Right cardiac atrium (tissue), 5 donors: Measurements from ENCODE around the gene PYCR2. TPM values are rescaled to one million over a fixed set of nuclear protein-coding genes. Genes with fewer than 3 reads are reported as not detected.
"Not testable (repeated sequence)": the region's sequence is repeated elsewhere in the genome, so short reads cannot be mapped to it uniquely, and the experiment has no call there.

Experiments
- ATAC-seq, 2 donors: fragments of 200-7000 bp; cut with Tn5 transposase; one replicate each; pipeline versions ENCODE4 v1.8.0 to v1.9.1; 2020; ENCODE audit warnings: moderate library complexity in 2 of 2, mild to moderate bottlenecking in 1 of 2
- DNase-seq, 3 donors: peaks; one replicate each; pipeline ENCODE4 v3.0.0-alpha.2; 2020
- H3K27ac ChIP-seq: one replicate; pipeline ENCODE4 v1.5.1; 2013; ENCODE audit warnings: mild to moderate bottlenecking, low read length, control low read depth, moderate library complexity
- H3K27me3 ChIP-seq: one replicate; pipeline ENCODE4 v1.6.1; 2013; ENCODE audit not compliant: control insufficient read depth, insufficient read depth
- H3K4me1 ChIP-seq: one replicate; pipeline ENCODE4 v1.6.1; 2013; ENCODE audit warnings: low read length; ENCODE audit not compliant: control insufficient read depth, insufficient read depth
- H3K4me3 ChIP-seq: one replicate; pipeline ENCODE4 v1.5.1; 2013; ENCODE audit warnings: low read length, control low read depth
- H3K9me3 ChIP-seq: one replicate; pipeline ENCODE4 v1.6.1; 2013; ENCODE audit warnings: low read length; ENCODE audit not compliant: control insufficient read depth
- WGBS: extraction: QIAGEN DNeasy Blood & Tissue Kit; methylation state at CpG from one replicate; pipeline ENCODE4 v1.1.7; 2013; 5-methylcytosine and 5-hydroxymethylcytosine counted together
- intact Hi-C, 4 donors: fragments of 100-400 bp; cut with DNase I; formaldehyde crosslinking; loops; one replicate each; pipeline versions ENCODE4 v1.11.0 to v1.14.0; 2022 to 2023
- polyA plus RNA-seq: library from polyadenylated mRNA; stranded (reverse); fragments of 200-250 nt; gene quantifications from one replicate; pipeline ENCODE4 v1.2.3, GENCODE V29; 2013
- total RNA-seq, 4 donors: library from RNA; stranded (reverse); fragmentation: NEBNext Ultra II Directional; extraction: Animal tissue kit (Norgen Biotek cat#: 25700); gene quantifications; one replicate each; pipeline ENCODE4 v1.2.1, GENCODE V29; 2021
- donor health status: healthy with polysubstance abuse.
- donor health status: DM: no; HTN: yes; CAD: no.
- donor health status: DM: no; HTN: no; CAD: no.
- donor health status: DM: no; HTN: yes; CAD: no; lungs with severe emphysema.
- donor health status: DM: yes; HTN: yes; CAD: no.

Gene PYCR2
- total and polyA plus RNA-seq, 5 donors, result 57.4 to 76.9 (median 64.2) TPM

DNA sequence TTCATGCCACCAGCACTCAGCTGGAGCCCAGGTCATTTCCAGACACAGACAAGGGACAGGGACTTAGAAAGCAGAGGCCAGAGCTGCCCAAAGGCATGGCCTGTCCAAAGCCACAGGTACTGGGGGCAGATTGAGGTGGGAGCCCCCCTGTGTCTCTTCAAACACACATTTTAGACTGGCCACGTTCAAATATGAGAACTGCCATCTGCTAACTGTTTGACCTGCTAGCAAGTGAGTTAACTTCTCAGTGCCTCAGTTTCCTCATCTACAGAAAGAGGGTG, 17.8 kb upstream of the PYCR2 start:
- 33% methylated on average over 1 of the region's 1 CpG for WGBS
- no peaks in the 10 kb centered on the region for H3K27me3 ChIP-seq
- ATAC-seq, result no peak
- peaks cover 2% of the 10 kb centered on the region for H3K4me1 ChIP-seq
- H3K4me3 ChIP-seq, result no peak overlapping the region
- intact Hi-C loops, result no loop called here
- H3K27ac ChIP-seq, result no peak overlapping the region
- DNase-seq, result no peak
- no peaks in the 10 kb centered on the region for H3K9me3 ChIP-seq

DNA sequence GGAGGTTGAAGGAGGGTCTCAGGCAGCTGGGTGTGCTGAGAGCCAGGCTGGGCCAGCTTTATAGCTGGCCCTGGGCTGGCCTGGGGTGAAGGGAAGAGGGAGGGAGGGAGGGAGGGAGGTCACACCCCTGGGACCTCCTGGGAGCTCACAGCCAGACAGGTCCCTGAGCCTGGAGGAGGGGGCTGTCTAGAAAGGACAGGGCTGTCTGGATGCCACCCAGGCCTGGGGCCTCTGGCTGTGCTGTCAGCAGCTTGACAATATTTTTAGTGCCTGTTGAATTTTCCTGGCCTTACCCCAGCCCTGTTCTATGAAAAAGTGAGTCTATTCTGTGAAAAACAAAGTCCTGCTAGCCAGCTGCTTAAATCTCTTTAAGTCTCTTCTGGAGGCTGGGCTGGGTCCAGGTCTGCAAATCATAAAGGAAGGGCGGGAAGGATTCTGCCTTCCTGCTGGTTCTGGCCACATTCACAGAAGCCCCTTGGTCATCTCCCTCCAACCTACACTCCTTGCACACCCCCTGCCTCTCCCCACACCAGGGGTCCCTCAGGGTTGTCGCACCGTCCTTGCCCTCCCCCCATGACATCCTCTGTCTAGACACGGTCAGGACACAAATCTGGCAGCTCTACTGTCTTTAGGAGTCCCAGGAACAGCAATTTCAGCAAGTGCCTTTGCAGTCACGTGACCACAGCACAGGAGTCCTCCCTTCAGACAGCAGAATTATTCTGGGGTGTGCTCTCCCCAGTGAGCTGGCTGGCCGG, 17.3 kb upstream of the PYCR2 start, which contains the start of gene LEFTY2:
TSS of gene LEFTY2 (minus strand) at position 34 of the 755 bp plus-strand sequence. CDS start 80 bp downstream, outside the sequence.
- intact Hi-C loops, result no loop called here
- H3K4me3 ChIP-seq, result no peak within 1 kb of the TSS
- H3K4me1 ChIP-seq, result peaks cover 2% of the 10 kb centered on the region
- DNase-seq (peak in 2 of 3 donors; percentile 79), ATAC-seq (peak; percentile 40 to 47)
- no peak within 1 kb of the TSS for H3K27ac ChIP-seq
- WGBS, result 26% methylated on average over 6 of the region's 6 CpGs
- no peaks in the 10 kb centered on the region for H3K9me3 ChIP-seq
- H3K27me3 ChIP-seq, result no peaks in the 10 kb centered on the region

DNA sequence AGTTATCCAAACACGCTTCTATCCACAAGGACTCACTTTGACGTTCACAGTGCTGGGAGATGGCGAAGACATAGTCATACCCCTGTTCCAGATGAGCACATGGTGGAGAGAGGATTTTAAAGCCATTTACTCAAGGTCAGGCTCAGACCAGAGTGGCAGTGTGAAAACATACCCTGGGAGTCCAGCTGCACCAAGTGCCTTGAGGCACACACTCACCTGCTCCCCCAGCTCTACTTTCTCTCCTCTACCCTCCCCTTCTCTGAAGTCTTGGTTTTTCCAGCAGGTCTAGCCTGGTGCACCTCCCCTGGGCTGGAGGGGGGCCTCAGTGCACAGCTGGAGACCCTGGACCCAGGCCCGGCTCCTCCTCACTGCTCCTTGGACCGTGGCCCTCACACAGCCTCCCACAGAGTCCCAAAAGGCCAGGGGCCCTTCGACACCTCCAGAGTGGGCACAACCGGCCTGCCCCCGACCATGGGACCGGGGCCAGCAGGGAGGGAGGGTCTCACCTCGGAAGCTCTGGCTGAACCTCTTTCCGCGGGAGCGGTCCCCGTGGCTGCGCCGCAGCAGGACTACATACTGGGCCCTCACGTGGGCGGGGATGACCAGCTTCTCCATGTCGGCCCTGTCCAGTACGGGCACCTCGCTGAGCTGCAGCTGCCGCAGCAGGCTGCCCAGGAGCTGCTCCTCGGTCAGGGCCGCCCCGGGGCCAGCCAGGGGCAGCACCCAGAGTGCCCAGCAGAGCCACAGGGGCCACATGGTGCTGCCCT, 16.5 kb upstream of the PYCR2 start:
- no peak overlapping the region for H3K4me3 ChIP-seq
- H3K9me3 ChIP-seq, result no peaks in the 10 kb centered on the region
- ATAC-seq, result peak; percentile 40 to 46
- DNase-seq, result peak in 2 of 3 donors; percentile 67 to 70
- no peak overlapping the region for H3K27ac ChIP-seq
- H3K4me1 ChIP-seq, result peaks cover 2% of the 10 kb centered on the region
- no peaks in the 10 kb centered on the region for H3K27me3 ChIP-seq
- intact Hi-C loops, result no loop called here
- 50% methylated on average over 25 of the region's 25 CpGs for WGBS

DNA sequence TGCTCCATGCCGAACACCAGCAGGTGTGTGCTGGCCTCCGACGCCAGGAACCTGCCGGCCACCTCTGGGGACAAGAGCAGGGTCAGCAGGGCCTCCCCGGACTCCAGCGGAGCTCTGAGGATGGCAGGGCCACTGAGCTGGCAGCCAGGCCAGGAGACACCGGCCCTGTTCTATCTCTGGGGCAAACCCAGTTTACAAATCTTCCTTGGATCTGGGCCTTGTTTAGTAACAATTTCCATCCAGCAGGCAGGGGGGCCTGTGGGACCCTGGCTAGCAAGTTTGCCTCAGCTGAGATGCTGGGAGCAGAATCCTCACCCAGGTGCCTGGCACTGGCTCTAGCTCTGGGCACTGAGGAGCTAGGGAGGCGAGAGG, 15.9 kb upstream of the PYCR2 start:
- H3K4me3 ChIP-seq, H3K27ac ChIP-seq, intact Hi-C loops, H3K4me1 ChIP-seq, ATAC-seq, H3K9me3 ChIP-seq, DNase-seq, H3K27me3 ChIP-seq: not testable (repeated sequence)
- WGBS, result 83% methylated on average over 8 of the region's 8 CpGs

DNA sequence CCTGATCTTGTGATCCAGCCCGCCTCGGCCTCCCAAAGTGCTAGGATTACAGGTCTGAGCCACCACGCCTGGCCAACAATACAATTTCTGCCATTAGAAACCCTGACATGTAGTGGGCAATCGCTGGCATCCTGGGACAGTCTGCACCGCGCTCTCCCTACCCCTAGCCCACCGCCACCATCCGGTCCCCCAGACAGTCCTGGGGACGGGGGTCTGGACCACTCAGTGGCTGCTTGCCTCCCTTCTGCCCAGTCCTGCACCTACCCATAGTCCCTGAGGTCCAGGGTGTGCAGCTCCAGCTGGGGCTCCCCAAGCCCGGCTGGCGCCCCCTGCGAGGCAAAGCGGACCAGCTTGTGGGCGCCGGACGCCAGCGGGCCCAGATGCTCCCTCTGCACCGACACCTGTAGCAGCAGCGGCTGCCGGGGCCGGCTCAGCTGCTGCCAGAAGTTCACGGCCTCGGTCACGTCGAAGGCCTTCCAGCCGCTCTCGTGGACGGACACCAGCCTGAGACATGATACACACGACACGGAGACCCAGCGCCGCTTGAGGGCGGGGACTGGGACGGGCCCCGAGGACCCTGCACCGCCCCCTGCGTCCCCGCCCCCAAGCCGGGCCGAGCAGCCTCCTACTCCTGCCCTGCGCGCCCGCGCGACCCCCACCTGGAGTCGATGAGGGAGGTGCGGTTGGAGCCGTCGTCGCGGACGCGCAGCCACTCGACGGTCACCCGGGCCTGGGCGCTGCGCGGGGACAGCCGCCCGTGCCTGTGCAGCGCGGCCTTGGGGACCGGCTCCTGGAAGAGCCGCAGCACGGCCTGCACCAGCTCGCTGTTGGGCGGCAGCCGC, 15.3 kb upstream of the PYCR2 start:
- ATAC-seq (peak; percentile 13 to 57), DNase-seq (peak in 1 of 3 donors; percentile 62)
- H3K9me3 ChIP-seq, H3K27me3 ChIP-seq, H3K27ac ChIP-seq, H3K4me1 ChIP-seq, intact Hi-C loops, H3K4me3 ChIP-seq: not testable (repeated sequence)
- 49% methylated on average over 59 of the region's 69 CpGs for WGBS

DNA sequence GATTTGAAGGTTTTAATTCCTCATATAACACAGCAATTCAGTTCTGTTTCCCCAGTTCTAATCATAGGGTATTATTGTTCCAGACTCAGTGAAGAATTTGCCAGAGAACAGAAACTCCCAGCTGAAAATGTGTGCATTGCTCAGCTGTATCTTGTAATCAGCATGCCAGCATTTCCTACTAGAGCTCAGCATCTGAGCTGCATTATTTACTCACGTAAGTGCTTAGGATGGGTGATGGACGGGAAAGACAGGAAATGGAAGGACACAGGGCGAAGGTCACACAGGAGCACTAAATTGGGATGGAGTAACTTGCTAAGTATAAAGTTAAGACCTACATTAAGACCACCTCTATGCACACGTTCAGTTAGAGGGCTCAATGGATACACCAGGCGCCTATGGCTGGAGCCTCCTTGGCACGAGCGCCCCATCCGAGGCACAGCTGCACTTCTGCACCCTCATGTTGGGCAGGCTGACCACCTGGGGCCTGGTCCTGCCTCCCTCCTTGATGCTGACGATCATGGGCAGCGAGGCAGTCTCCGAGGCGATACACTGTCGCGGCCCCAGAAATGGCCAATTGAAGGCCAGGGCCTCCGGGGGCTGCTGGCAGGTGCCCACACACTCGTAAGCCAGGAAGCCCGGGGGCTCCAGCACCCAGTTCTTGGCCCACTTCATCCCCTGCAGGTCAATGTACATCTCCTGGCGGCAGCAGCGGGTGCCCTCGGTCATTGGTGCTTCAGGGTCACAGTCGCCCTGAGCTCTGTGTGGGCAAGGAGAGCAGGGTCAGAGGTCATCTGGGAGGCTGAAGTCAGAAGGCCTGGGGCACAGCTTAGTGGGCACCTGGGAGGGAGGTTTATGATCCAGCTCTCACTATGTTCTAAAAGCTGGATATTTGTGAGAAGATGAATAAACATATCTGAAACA, 13.3 kb upstream of the PYCR2 start:
- Histone ChIP-seq H3K27ac (no peak overlapping the region), H3K4me3 (no peak overlapping the region), H3K4me1 (peaks cover 2% of the 10 kb centered on the region), H3K27me3 (no peaks in the 10 kb centered on the region), H3K9me3 (no peaks in the 10 kb centered on the region)
- no peak for DNase-seq
- intact Hi-C loops, result no loop called here
- ATAC-seq, result no peak
- WGBS, result 92% methylated on average over 21 of the region's 21 CpGs

DNA sequence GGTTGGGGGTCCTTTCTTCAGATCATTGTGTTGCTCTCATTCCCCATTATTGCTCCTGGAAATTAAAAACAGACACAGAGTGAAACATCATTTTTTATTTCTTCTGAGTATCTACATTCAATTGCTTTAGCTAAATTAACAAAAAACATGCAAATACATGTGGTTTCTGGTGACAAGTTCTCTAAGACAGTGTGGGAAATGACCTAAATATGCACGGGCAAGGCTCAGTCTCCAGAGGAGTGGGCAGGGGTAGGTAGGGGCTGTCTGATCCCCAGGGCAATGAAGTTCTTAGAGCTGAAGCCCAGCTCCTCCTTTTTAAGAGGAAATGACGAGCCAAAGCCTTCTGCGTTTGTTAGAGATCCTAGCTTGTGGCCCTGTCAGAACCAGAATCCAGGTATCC, 12.5 kb upstream of the PYCR2 start:
- Histone ChIP-seq H3K4me3 (no peak overlapping the region), H3K27ac (no peak overlapping the region), H3K27me3 (no peaks in the 10 kb centered on the region), H3K4me1 (peaks cover under 1% of the 10 kb centered on the region), H3K9me3 (no peaks in the 10 kb centered on the region)
- ATAC-seq (no peak), DNase-seq (no peak)
- 60% methylated on average over 3 of the region's 3 CpGs for WGBS
- intact Hi-C loops, result no loop called here

DNA sequence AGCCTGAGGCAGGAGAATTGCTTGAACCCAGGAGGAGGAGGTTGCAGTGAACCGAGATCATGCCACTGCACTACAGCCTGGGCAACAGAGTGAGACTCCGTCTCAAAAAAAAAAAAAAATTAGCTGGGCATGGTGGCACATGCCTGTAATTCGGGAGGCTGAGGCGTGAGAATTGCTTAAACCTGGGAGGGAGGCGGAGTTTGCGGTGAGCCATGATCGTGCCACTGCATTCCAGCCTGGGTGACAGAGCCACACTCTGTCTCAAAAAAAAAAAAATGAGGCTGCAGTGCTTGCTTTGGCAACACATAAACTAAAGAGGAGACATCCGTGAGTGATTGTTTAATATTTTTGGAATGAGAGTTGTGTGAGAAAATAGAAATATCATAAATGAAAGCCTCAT, 12.0 kb upstream of the PYCR2 start:
- H3K27me3 ChIP-seq, H3K9me3 ChIP-seq, H3K4me3 ChIP-seq, intact Hi-C loops, DNase-seq, H3K4me1 ChIP-seq, ATAC-seq, H3K27ac ChIP-seq: not testable (repeated sequence)
- WGBS, result 82% methylated on average over 8 of the region's 8 CpGs

DNA sequence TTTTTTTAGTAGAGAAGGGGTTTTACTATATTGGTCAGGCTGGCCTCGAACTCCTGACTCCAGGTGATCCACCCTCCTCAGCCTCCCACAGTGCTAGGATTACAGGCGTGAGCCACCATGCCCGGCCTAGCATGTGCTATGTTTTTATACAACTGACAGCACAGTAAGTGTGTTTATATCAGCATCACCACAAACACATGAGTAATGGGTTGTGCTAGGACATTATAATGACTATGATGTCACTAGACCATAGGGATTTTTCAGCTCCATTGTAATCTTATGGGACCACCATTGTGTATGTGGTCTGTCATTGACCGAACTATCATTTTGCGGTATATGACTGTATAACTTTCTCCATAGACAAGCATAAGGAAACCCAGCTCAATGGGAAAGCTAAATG, 10.7 kb upstream of the PYCR2 start:
- DNase-seq (no peak), ATAC-seq (no peak)
- WGBS, result 99% methylated on average over 5 of the region's 5 CpGs
- Histone ChIP-seq H3K9me3 (no peaks in the 10 kb centered on the region), H3K27ac (no peak overlapping the region), H3K4me3 (no peak overlapping the region), H3K27me3 (no peaks in the 10 kb centered on the region), H3K4me1 (no peaks in the 10 kb centered on the region)
- intact Hi-C loops, result no loop called here

DNA sequence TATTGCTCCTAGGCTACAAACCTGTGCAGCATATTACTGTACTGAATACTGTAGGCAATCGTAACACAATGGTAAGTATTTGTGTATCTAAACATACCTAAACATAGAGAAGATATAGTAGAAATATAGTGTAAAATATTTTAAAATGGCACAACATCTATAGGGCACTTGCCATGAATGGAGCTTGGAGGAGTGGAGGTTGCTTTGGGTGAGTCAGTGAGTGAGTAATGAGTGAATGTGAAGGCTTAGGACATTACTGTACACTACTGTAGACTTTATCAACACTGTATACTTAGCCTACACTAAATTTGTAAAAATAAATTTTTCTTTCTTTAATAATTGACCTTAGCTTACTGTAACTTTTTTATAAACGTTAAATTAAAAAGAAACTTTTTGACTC, 9.0 kb upstream of the PYCR2 start:
- 87% methylated on average over 2 of the region's 2 CpGs for WGBS
- Histone ChIP-seq H3K4me1 (no peaks in the 10 kb centered on the region), H3K4me3 (no peak overlapping the region), H3K27me3 (no peaks in the 10 kb centered on the region), H3K9me3 (no peaks in the 10 kb centered on the region), H3K27ac (no peak overlapping the region)
- ATAC-seq (no peak), DNase-seq (no peak)
- intact Hi-C loops, result no loop called here
